Activated naive CD4-positive, alpha-beta T cell treated with anti-CD3 and anti-CD28 coated beads, Interleukin-2, amount 10 ng/mL, durations not matched to agents 7 days and 5 days (primary cell): ENCODE data around the gene AFAP1L2.

Source experiments
- CTCF ChIA-PET: fragments of 350-600 bp; sonication (Branson Sonifier 250); formaldehyde crosslinking; loops from one replicate; lab custom pipeline; 2021; ENCODE audit warnings: antibody characterized with exemption; lab: Charles Lee
- DNase-seq: peaks from one replicate; pipeline ENCODE4 v3.0.0-alpha.2; 2020
- H3K27ac Mint-ChIP-seq: one replicate; pipeline ENCODE4 v1.8.0; 2021; ENCODE audit warnings: mild to moderate bottlenecking, moderate library complexity, mixed read lengths
- H3K27me3 Mint-ChIP-seq: one replicate; pipeline ENCODE4 v1.8.0; 2021; ENCODE audit warnings: mild to moderate bottlenecking, mixed read lengths
- H3K36me3 Mint-ChIP-seq: one replicate; pipeline ENCODE4 v1.8.0; 2021; ENCODE audit warnings: mixed read lengths
- H3K4me1 Mint-ChIP-seq: one replicate; pipeline ENCODE4 v1.8.0; 2021; ENCODE audit warnings: mixed read lengths
- H3K4me3 Mint-ChIP-seq: one replicate; pipeline ENCODE4 v1.8.0; 2021; ENCODE audit warnings: mild to moderate bottlenecking, moderate library complexity, mixed read lengths
- H3K9me3 Mint-ChIP-seq: one replicate; pipeline ENCODE4 v1.8.0; 2021; ENCODE audit warnings: mixed read lengths

The AFAP1L2 gene

DNA sequence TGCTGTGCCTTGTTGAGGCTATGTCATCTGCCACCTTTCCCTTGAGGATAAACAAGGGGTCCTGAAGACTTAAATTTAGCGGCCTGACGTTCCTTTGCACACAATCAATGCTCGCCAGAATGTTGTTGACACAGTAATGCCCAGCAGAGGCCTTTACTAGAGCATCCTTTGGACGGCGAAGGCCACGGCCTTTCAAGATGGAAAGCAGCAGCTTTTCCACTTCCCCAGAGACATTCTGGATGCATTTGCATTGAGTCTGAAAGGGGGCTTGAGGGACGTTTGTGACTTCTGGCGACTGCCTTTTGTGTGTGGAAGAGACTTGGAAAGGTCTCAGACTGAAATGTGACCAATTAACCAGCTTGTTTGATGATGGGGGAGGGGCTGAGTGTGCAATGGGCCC is 112.8 kb downstream of the AFAP1L2 start:
- CTCF ChIA-PET, result no interaction called here
- no peak overlapping the region for H3K27ac Mint-ChIP-seq
- H3K27me3 Mint-ChIP-seq, result peaks cover 3% of the 10 kb centered on the region
- no peak overlapping the region for H3K4me3 Mint-ChIP-seq
- H3K36me3 Mint-ChIP-seq, result peaks cover 11% of the 10 kb centered on the region
- no peaks in the 10 kb centered on the region for H3K4me1 Mint-ChIP-seq
- H3K9me3 Mint-ChIP-seq, result peaks cover 13% of the 10 kb centered on the region
- no peak for DNase-seq

DNA sequence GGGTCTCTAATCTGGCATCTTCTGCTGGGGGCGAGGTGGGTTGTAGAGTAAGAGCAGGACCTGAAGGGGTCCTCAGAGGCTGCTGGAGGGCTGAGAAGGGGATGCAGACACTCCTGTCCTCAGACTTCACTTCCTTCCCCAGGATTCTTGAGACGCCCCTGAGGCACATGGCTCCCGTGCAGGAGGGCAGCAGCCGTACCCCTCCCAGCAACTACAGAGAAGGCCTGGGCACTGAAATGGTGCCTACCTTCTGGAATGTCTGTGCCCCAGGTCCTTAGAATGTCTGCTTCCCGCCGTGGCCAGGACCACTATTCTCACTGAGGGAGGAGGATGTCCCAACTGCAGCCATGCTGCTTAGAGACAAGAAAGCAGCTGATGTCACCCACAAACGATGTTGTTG is 113.2 kb downstream of the AFAP1L2 start:
- Mint-ChIP-seq H3K4me1 (no peaks in the 10 kb centered on the region), H3K27ac (no peak overlapping the region), H3K9me3 (peaks cover 11% of the 10 kb centered on the region), H3K36me3 (peaks cover 8% of the 10 kb centered on the region), H3K4me3 (no peak overlapping the region), H3K27me3 (peaks cover 3% of the 10 kb centered on the region)
- DNase-seq, result no peak
- CTCF ChIA-PET, result no interaction called here

DNA sequence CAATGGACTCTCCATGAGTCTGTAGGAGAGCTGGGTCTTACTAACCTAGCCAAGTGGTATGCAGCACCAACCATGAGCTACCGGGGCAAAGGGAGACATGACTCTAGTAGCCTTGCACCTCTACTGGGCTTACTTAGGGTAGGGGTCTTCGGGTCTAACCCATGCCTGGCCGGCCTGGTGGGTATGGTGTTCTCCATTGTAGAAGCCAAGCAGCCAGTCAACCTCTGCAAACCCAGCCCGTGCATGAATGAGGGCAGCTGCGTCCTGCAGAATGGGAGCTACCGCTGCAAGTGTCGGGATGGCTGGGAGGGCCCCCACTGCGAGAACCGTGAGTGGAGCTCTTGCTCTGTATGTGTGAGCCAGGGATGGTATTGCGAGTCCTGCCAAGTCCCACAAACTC is 114.3 kb downstream of the AFAP1L2 start:
- peaks cover 3% of the 10 kb centered on the region for H3K27me3 Mint-ChIP-seq

DNA sequence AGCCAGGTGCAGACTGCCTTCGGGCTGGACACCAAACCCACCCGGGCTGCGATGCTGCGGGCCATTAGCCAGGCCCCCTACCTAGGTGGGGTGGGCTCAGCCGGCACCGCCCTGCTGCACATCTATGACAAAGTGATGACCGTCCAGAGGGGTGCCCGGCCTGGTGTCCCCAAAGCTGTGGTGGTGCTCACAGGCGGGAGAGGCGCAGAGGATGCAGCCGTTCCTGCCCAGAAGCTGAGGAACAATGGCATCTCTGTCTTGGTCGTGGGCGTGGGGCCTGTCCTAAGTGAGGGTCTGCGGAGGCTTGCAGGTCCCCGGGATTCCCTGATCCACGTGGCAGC is 115.2 kb downstream of the AFAP1L2 start:
- Mint-ChIP-seq H3K36me3 (no peaks in the 10 kb centered on the region), H3K4me1 (no peaks in the 10 kb centered on the region), H3K9me3 (no peaks in the 10 kb centered on the region), H3K27ac (no peak overlapping the region), H3K4me3 (no peak overlapping the region), H3K27me3 (peaks cover 3% of the 10 kb centered on the region)
- DNase-seq, result no peak
- CTCF ChIA-PET, result interaction anchor here (1.5 kb wide), 2 partner anchors 11 to 15 kb away, joined by 3 to 6 read pairs; no protein-coding TSS in a partner anchor

More for the DNA sequence above, 114.3 kb downstream of the AFAP1L2 start:
- H3K36me3 Mint-ChIP-seq, result no peaks in the 10 kb centered on the region
- no peak overlapping the region for H3K27ac Mint-ChIP-seq
- DNase-seq, result no peak
- no peaks in the 10 kb centered on the region for H3K4me1 Mint-ChIP-seq
- CTCF ChIA-PET, result interaction anchor here (1.5 kb wide), 2 partner anchors 12 to 14 kb away, joined by 3 to 6 read pairs; no protein-coding TSS in a partner anchor
- H3K9me3 Mint-ChIP-seq, result peaks cover under 1% of the 10 kb centered on the region
- H3K4me3 Mint-ChIP-seq, result no peak overlapping the region

DNA sequence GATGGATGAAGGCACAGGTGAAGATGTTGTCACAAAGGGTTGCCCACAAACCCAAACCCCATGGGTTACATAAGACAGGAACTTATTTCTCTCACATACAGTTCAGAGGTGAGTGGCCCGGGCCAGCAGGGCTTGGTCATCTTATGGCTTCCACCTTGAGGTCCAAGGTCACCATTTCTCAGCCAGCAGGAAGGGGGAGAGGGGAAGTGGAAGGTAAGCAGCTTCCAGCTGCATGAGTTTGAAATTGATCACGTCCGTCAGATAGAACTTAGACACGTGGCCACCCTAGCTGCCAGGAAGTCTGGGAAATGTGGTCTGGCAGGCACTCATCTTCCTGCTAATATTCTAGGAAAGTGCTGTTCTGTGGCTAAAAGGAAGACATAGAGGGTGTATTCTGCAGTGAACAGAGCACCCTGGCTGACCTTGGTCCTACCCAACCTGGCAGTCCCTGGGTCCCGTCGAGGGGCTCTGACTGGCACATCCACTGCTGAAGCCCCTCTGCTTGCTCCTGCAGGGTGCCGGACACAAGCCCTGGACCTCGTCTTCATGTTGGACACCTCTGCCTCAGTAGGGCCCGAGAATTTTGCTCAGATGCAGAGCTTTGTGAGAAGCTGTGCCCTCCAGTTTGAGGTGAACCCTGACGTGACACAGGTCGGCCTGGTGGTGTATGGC is 115.7 kb downstream of the AFAP1L2 start:
- CTCF ChIA-PET, result interaction anchor here (1.0 to 1.5 kb wide), 2 partner anchors 10 to 16 kb away, joined by 3 read pairs; no protein-coding TSS in a partner anchor
- Mint-ChIP-seq H3K4me3 (no peak overlapping the region), H3K9me3 (no peaks in the 10 kb centered on the region), H3K36me3 (no peaks in the 10 kb centered on the region), H3K27me3 (peaks cover 3% of the 10 kb centered on the region), H3K27ac (no peak overlapping the region), H3K4me1 (no peaks in the 10 kb centered on the region)
- no peak for DNase-seq

DNA sequence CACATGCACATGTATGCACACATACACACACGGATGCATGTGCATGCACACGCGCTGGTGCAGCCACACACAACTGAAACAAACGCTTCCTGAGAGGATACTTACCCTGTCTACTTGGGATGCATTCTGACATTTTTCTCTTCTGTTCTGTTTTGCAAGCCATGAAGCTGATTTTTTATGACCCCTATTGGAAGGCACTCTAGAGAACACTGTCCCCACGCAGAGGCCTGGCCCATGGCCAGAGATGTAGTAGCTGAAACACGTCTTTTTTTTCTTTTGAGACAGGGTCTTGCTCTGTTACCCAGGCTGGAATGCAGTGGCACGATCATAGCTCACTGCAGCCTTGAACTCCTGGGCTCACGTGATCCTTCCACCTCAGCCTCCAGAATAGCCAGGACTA is 117.4 kb downstream of the AFAP1L2 start:
- Mint-ChIP-seq H3K4me1 (no peaks in the 10 kb centered on the region), H3K27ac (no peak overlapping the region), H3K4me3 (no peak overlapping the region), H3K9me3 (no peaks in the 10 kb centered on the region), H3K27me3 (peaks cover 3% of the 10 kb centered on the region), H3K36me3 (no peaks in the 10 kb centered on the region)
- no peak for DNase-seq
- CTCF ChIA-PET, result interaction anchor here (0.9 kb wide), 1 partner anchor 16 kb away, joined by 5 read pairs; no protein-coding TSS in a partner anchor

DNA sequence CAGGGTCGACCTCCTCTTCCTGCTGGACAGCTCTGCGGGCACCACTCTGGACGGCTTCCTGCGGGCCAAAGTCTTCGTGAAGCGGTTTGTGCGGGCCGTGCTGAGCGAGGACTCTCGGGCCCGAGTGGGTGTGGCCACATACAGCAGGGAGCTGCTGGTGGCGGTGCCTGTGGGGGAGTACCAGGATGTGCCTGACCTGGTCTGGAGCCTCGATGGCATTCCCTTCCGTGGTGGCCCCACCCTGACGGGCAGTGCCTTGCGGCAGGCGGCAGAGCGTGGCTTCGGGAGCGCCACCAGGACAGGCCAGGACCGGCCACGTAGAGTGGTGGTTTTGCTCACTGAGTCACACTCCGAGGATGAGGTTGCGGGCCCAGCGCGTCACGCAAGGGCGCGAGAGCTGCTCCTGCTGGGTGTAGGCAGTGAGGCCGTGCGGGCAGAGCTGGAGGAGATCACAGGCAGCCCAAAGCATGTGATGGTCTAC is 118.3 kb downstream of the AFAP1L2 start:
- Mint-ChIP-seq H3K9me3 (no peaks in the 10 kb centered on the region), H3K4me1 (no peaks in the 10 kb centered on the region), H3K4me3 (no peak overlapping the region), H3K27me3 (no peaks in the 10 kb centered on the region), H3K36me3 (no peaks in the 10 kb centered on the region), H3K27ac (no peak overlapping the region)
- DNase-seq, result no peak
- CTCF ChIA-PET, result interaction anchor here (3.1 kb wide), 1 partner anchor 17 kb away, joined by 8 read pairs; no protein-coding TSS in a partner anchor

DNA sequence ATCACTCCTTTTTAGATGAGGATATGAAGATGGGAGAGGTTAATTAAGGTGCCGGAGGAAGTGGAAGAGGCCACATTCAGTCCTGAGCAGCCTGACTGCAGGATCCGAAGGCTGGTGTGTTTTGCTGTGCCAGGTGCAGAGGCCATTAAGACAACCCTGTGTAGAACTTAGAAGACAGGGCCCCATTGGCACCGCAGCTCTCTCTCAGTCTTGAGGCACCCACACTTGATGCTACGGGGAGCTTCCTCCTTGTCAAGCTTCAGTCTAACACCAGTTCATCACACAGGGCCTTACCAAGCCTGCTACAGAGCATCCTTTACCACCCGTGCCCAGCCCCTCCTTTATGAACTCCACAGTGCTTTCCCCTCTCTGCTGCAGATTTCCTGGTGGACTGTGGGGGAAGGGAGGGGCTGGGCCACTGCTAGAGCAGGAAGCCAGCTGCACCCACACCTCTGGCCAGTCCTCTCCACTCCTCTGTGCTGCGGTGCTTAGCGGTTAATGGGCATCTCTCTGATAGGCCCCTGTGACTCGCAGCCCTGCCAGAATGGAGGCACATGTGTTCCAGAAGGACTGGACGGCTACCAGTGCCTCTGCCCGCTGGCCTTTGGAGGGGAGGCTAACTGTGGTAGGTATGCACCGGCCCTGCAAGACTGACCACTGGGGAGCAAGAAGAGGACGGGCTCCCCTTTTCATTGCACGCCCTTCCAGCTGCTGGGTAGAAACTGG is 119.8 kb downstream of the AFAP1L2 start:
- no peaks in the 10 kb centered on the region for H3K36me3 Mint-ChIP-seq
- H3K4me1 Mint-ChIP-seq, result no peaks in the 10 kb centered on the region
- H3K9me3 Mint-ChIP-seq, result no peaks in the 10 kb centered on the region
- H3K4me3 Mint-ChIP-seq, result no peak overlapping the region
- peak; percentile 7 for DNase-seq
- CTCF ChIA-PET, result interaction anchor here (3.1 kb wide), 1 partner anchor 19 kb away, joined by 8 read pairs; no protein-coding TSS in a partner anchor
- no peaks in the 10 kb centered on the region for H3K27me3 Mint-ChIP-seq
- H3K27ac Mint-ChIP-seq, result no peak overlapping the region

DNA sequence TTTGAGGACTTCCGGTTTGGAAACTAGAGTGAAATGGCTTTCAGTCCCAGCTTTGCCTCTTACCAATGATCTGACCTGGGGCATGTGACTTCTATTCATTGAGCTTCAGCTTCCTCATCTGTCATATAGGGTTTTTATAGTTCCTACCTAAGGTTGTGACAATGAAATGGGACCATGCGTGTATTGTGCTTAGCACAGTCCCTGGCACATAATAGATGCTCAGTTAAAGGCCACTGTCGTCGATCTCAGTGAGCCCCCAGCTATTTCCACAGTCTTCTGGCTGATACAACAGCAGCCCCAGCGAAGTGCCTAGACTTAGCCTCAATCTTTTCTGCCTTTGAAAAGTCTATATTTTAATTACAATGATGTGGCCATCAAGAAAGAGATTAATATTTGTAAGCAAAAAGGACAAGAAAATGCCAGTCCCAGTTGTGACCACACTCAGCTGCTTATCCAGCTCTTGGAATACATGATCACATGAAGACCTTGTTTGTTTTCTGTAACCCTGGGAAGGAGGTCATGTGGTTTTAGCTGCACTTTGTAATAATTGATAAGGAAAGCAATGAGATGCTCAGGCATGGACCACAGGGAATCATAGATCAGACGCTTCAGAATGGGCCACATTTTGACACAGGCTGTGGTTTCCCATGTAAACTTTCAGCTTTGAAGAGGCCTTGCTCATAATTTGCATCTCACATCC is 120.6 kb downstream of the AFAP1L2 start:
- Mint-ChIP-seq H3K9me3 (no peaks in the 10 kb centered on the region), H3K4me1 (no peaks in the 10 kb centered on the region), H3K27ac (no peak overlapping the region), H3K4me3 (no peak overlapping the region), H3K27me3 (peaks cover under 1% of the 10 kb centered on the region), H3K36me3 (no peaks in the 10 kb centered on the region)
- CTCF ChIA-PET, result interaction anchor here (0.7 to 3.1 kb wide), 2 partner anchors 20 to 181 kb away, joined by 3 to 8 read pairs; no protein-coding TSS in a partner anchor
- peak; percentile 8 for DNase-seq

DNA sequence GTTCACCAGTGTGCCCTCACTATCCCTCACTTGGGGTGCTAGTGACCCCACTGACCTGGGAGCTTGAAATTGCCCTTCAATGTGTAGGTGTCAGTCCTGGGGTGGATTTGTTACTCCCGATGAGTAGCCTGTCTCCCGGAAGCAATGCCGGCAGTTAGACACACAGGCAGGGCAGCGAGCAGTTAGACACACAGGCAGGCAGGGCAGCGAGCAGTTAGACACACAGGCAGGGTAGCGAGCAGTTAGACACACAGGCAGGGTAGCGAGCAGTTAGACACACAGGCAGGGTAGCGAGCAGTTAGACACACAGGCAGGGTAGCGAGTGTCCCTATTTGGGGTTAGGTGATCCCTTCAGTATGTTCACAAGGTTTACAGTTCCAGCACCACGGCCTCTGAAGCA is 121.2 kb downstream of the AFAP1L2 start:
- peak; percentile 7 for DNase-seq
- Mint-ChIP-seq H3K4me3 (no peak overlapping the region), H3K4me1 (no peaks in the 10 kb centered on the region), H3K36me3 (no peaks in the 10 kb centered on the region), H3K27me3 (peaks cover 6% of the 10 kb centered on the region), H3K9me3 (no peaks in the 10 kb centered on the region), H3K27ac (no peak overlapping the region)
- CTCF ChIA-PET, result interaction anchor here (0.7 to 3.1 kb wide), 2 partner anchors 20 to 182 kb away, joined by 3 to 8 read pairs; no protein-coding TSS in a partner anchor

DNA sequence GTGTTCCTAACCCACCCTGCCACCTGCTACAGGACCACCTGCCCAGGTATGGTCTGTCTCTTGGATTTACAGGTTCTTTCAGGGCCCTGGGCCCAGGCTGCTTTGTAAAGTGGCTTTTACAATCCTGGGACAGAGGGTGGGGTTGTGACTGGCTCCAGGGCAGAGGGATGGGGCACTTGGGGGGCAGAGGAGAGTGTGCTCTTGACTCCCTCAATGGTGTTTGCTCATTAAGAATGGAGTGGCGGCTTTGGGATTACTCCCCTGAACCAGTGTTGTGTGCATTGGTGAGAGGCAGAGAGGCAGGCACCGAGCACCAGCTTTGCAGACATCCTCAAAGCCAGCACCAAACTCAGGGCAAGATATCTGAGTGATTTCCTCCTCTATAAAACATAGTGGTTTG is 121.8 kb downstream of the AFAP1L2 start:
- H3K36me3 Mint-ChIP-seq, result no peaks in the 10 kb centered on the region
- H3K27ac Mint-ChIP-seq, result no peak overlapping the region
- H3K27me3 Mint-ChIP-seq, result peaks cover 8% of the 10 kb centered on the region
- no peaks in the 10 kb centered on the region for H3K4me1 Mint-ChIP-seq
- CTCF ChIA-PET, result no interaction called here
- peak; percentile 8 for DNase-seq
- H3K9me3 Mint-ChIP-seq, result no peaks in the 10 kb centered on the region
- H3K4me3 Mint-ChIP-seq, result no peak overlapping the region

DNA sequence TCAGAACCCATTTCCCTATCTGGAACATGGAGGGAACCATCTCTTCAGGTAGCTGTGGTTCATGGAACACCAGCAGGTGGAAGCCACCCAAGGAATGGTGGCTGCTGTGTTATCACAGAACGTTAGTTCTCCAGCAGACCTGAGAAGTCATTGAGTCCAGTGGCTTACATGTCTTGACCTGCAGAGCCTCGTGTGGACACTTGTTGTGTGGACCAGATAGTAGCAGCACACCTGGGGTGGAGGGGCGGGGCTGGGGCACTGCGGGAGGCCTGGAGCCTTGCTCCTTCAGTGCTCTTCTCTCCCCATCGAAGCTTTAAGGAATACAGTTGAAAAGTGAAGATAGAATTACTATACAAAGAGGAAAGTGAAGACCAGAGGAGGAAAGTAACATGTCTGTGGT is 122.8 kb downstream of the AFAP1L2 start:
- H3K36me3 Mint-ChIP-seq, result no peaks in the 10 kb centered on the region
- peaks cover 8% of the 10 kb centered on the region for H3K27me3 Mint-ChIP-seq
- H3K9me3 Mint-ChIP-seq, result no peaks in the 10 kb centered on the region
- H3K4me3 Mint-ChIP-seq, result no peak overlapping the region
- H3K4me1 Mint-ChIP-seq, result no peaks in the 10 kb centered on the region
- DNase-seq, result no peak
- no peak overlapping the region for H3K27ac Mint-ChIP-seq
- CTCF ChIA-PET, result no interaction called here

DNA sequence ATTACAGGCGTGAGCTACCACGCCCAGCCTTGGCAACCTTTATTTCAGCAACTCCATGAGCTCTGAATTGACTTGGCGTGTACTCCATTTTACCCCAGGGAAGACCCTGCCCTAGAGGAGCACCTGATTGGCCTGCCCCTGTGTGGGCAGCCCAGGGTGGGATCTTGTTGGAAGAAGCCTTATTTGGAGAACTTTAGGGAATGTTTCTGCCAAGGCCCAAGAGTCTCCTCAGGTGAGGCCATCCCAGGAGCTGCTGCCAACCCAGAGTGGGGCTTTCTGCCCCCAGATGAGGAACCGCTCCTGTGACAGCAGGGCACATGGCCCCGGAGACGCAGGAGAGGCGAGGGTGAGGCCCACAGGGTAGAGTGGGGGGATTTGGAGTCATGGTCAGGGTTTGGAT is 123.3 kb downstream of the AFAP1L2 start:
- CTCF ChIA-PET, result interaction anchor here (0.5 kb wide), 1 partner anchor 271 kb away, joined by 3 read pairs; no protein-coding TSS in a partner anchor
- DNase-seq, result peak; percentile 14
- H3K4me3 Mint-ChIP-seq, result no peak overlapping the region
- H3K27me3 Mint-ChIP-seq, result peaks cover 8% of the 10 kb centered on the region
- H3K27ac Mint-ChIP-seq, result no peak overlapping the region
- H3K9me3 Mint-ChIP-seq, result no peaks in the 10 kb centered on the region
- no peaks in the 10 kb centered on the region for H3K36me3 Mint-ChIP-seq
- H3K4me1 Mint-ChIP-seq, result no peaks in the 10 kb centered on the region
